Measurements from ENCODE around the gene TMED7.

DNA sequence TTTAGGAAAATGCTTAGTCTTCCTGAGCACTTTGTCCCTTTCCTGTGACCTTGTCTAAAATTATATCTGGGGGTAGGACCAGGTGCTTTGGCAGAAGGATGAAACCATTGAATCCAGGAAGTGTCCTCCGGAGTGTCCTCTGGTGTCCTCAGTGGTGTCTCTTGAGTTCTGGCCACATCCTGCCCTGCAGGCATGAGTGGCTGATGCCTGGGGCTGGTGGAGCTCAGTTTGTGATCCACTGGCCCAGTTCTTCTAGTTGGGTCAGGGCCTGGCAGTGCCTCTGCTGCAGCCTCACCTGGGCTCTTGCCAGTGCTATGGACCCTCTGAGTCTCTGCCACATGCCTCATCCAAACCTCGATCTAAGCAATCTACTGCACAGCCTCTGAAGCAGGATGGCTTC, 14.4 kb upstream of the TMED7 start:
- TF ChIP-seq, protein P1, sequence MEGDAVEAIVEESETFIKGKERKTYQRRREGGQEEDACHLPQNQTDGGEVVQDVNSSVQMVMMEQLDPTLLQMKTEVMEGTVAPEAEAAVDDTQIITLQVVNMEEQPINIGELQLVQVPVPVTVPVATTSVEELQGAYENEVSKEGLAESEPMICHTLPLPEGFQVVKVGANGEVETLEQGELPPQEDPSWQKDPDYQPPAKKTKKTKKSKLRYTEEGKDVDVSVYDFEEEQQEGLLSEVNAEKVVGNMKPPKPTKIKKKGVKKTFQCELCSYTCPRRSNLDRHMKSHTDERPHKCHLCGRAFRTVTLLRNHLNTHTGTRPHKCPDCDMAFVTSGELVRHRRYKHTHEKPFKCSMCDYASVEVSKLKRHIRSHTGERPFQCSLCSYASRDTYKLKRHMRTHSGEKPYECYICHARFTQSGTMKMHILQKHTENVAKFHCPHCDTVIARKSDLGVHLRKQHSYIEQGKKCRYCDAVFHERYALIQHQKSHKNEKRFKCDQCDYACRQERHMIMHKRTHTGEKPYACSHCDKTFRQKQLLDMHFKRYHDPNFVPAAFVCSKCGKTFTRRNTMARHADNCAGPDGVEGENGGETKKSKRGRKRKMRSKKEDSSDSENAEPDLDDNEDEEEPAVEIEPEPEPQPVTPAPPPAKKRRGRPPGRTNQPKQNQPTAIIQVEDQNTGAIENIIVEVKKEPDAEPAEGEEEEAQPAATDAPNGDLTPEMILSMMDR (IDR thresholded peaks at IDR 0.05) = no peak
- TF ChIP-seq POLR2A (IDR thresholded peaks at IDR 0.05) = no peak
- no peak for TF ChIP-seq POLR2AphosphoS5 (IDR thresholded peaks at IDR 0.05; ENCODE audit: insufficient read depth in 1 of 2, low read depth in 1 of 2)

Data from vagina (tissue), 2 donors.